ENCODE measurements around the gene IL5RA.

DNA sequence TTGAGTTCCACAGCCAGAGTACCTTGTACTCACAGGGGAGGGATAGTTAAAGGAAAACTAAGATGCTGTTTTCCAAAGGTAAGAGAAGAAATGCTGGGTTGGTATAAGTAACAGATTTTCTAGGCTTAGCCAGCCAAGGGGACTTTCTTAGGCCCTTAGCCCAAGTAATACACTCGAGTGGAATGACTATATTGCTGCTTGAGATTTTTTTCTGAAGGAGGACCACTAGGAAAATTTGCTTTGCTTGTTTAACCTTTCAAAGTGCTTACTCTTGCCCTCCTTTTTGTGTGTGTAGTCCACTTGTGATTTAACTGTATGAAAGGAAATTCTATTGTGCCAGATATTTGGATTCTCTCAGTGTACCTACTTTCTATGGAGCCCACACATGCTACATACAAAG lies 50.5 kb downstream of the IL5RA start:
- no peak for TF ChIP-seq POLR2A (IDR thresholded peaks at IDR 0.05)
- TF ChIP-seq, protein P1, sequence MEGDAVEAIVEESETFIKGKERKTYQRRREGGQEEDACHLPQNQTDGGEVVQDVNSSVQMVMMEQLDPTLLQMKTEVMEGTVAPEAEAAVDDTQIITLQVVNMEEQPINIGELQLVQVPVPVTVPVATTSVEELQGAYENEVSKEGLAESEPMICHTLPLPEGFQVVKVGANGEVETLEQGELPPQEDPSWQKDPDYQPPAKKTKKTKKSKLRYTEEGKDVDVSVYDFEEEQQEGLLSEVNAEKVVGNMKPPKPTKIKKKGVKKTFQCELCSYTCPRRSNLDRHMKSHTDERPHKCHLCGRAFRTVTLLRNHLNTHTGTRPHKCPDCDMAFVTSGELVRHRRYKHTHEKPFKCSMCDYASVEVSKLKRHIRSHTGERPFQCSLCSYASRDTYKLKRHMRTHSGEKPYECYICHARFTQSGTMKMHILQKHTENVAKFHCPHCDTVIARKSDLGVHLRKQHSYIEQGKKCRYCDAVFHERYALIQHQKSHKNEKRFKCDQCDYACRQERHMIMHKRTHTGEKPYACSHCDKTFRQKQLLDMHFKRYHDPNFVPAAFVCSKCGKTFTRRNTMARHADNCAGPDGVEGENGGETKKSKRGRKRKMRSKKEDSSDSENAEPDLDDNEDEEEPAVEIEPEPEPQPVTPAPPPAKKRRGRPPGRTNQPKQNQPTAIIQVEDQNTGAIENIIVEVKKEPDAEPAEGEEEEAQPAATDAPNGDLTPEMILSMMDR (IDR thresholded peaks at IDR 0.05): no peak

All from prostate gland (tissue), 2 donors.